Osteoblast (primary cell): ENCODE measurements around the gene ARHGAP42. TPM values are rescaled to one million over a fixed set of nuclear protein-coding genes. Genes with fewer than 3 reads are reported as not detected.

Experiments
- DNase-seq: peaks from one replicate; pipeline ENCODE4 v3.0.0; 2011; ENCODE audit warnings: low spot score, mixed read lengths; ENCODE audit not compliant: insufficient read length; ENCODE audit errors: missing footprints
- H2AFZ ChIP-seq: 2 replicates; pipeline ENCODE4 v1.6.0; 2011; ENCODE audit warnings: mild to moderate bottlenecking, low read length
- H3K27ac ChIP-seq: 2 replicates; pipeline ENCODE4 v1.5.1; 2011; ENCODE audit warnings: mild to moderate bottlenecking, low read depth, low read length, moderate library complexity
- H3K27me3 ChIP-seq: 2 replicates; pipeline ENCODE4 v1.6.0; 2012; ENCODE audit warnings: mild to moderate bottlenecking, control low read depth, inconsistent platforms, low read length, moderate library complexity; ENCODE audit not compliant: insufficient read depth
- H3K36me3 ChIP-seq: 2 replicates; pipeline ENCODE4 v1.5.1; 2011; ENCODE audit warnings: mild to moderate bottlenecking, low read length, control low read depth, moderate library complexity; ENCODE audit not compliant: insufficient read depth
- H3K4me1 ChIP-seq: 2 replicates; pipeline ENCODE4 v1.5.1; 2011; ENCODE audit warnings: mild to moderate bottlenecking, low read length, control low read depth, moderate library complexity; ENCODE audit not compliant: insufficient read depth
- H3K4me2 ChIP-seq: 2 replicates; pipeline ENCODE4 v1.6.0; 2011; ENCODE audit warnings: mild to moderate bottlenecking, low read length; ENCODE audit not compliant: insufficient read depth
- H3K4me3 ChIP-seq: fragments of 200-600 bp; sonication (generic); 3 replicates; pipeline ENCODE4 v1.5.1; 2012; ENCODE audit warnings: mild to moderate bottlenecking, low read length, inconsistent platforms; ENCODE audit not compliant: insufficient read depth
- H3K79me2 ChIP-seq: 2 replicates; pipeline ENCODE4 v1.6.0; 2012; ENCODE audit warnings: mild to moderate bottlenecking, low read length, control low read depth, inconsistent platforms; ENCODE audit not compliant: insufficient read depth
- H3K9me3 ChIP-seq: 2 replicates; pipeline ENCODE4 v1.5.1; 2011; ENCODE audit warnings: low read depth, low read length, control low read depth
- H4K20me1 ChIP-seq: 2 replicates; pipeline ENCODE4 v1.6.0; 2012; ENCODE audit warnings: mild to moderate bottlenecking, low read length, control low read depth; ENCODE audit not compliant: insufficient read depth
- CTCF ChIP-seq: IDR thresholded peaks from 2 replicates; pipeline ENCODE4 v1.5.1; 2011; ENCODE audit warnings: mild to moderate bottlenecking, low read depth, low read length, moderate library complexity; ENCODE audit errors: extremely low read depth
- total RNA-seq: library from RNA; depleted of rRNA; stranded (reverse); fragments of >200 nt; gene quantifications from 2 replicates; pipeline ENCODE4 v1.2.3, GENCODE V29; 2012

Gene ARHGAP42
- total RNA-seq, 1 donor, result 9.4 TPM

GRCh38 chr11:100761841-100762240 is 74.8 kb downstream of the ARHGAP42 start:
- H3K27ac ChIP-seq, result no peak overlapping the region
- H3K4me2 ChIP-seq, result no peak overlapping the region
- H2AFZ ChIP-seq, result no peak overlapping the region
- H3K79me2 ChIP-seq, result no peaks in the 10 kb centered on the region
- H3K4me3 ChIP-seq, result no peak overlapping the region
- H3K9me3 ChIP-seq, result no peaks in the 10 kb centered on the region
- H3K4me1 ChIP-seq, result no peaks in the 10 kb centered on the region
- H3K27me3 ChIP-seq, result no peaks in the 10 kb centered on the region
- H4K20me1 ChIP-seq, result peaks cover 2% of the 10 kb centered on the region
- TF ChIP-seq CTCF, result no peak
- no peaks in the 10 kb centered on the region for H3K36me3 ChIP-seq
- no peak for DNase-seq

- H2AFZ ChIP-seq, result no peak overlapping the region
- no peak for TF ChIP-seq CTCF
- no peaks in the 10 kb centered on the region for H3K9me3 ChIP-seq
- no peaks in the 10 kb centered on the region for H3K27me3 ChIP-seq
- H3K4me1 ChIP-seq, result no peaks in the 10 kb centered on the region
- no peak overlapping the region for H3K4me3 ChIP-seq
- H3K27ac ChIP-seq, result no peak overlapping the region
- no peaks in the 10 kb centered on the region for H3K36me3 ChIP-seq
- DNase-seq, result no peak
- H3K79me2 ChIP-seq, result no peaks in the 10 kb centered on the region
- no peaks in the 10 kb centered on the region for H4K20me1 ChIP-seq
- no peak overlapping the region for H3K4me2 ChIP-seq
These were observed 79.7 kb downstream of the ARHGAP42 start for GRCh38 chr11:100766764-100767163.

- H3K9me3 ChIP-seq, result no peaks in the 10 kb centered on the region
- no peak overlapping the region for H3K27ac ChIP-seq
- no peaks in the 10 kb centered on the region for H3K27me3 ChIP-seq
- H3K4me3 ChIP-seq, result no peak overlapping the region
- no peak overlapping the region for H3K4me2 ChIP-seq
- H3K36me3 ChIP-seq, result peaks cover 3% of the 10 kb centered on the region
- TF ChIP-seq CTCF, result no peak
- H4K20me1 ChIP-seq, result no peaks in the 10 kb centered on the region
- DNase-seq, result no peak
- no peaks in the 10 kb centered on the region for H3K4me1 ChIP-seq
- no peak overlapping the region for H2AFZ ChIP-seq
- no peaks in the 10 kb centered on the region for H3K79me2 ChIP-seq
These were observed 82.1 kb downstream of the ARHGAP42 start for GRCh38 chr11:100769165-100769564.

- Histone ChIP-seq H3K36me3 (peaks cover 3% of the 10 kb centered on the region), H3K4me3 (no peak overlapping the region), H3K4me1 (no peaks in the 10 kb centered on the region), H3K4me2 (no peak overlapping the region), H3K27ac (no peak overlapping the region), H4K20me1 (no peaks in the 10 kb centered on the region), H2AFZ (no peak overlapping the region), H3K79me2 (no peaks in the 10 kb centered on the region), H3K27me3 (no peaks in the 10 kb centered on the region), H3K9me3 (no peaks in the 10 kb centered on the region)
- DNase-seq, result no peak
- TF ChIP-seq CTCF, result no peak
These were observed 82.5 kb downstream of the ARHGAP42 start for GRCh38 chr11:100769617-100770016.
